CD14-positive monocyte (primary cell): ENCODE data around the gene CSF2. TPM values are rescaled to one million over a fixed set of nuclear protein-coding genes. Genes with fewer than 3 reads are reported as not detected.

ENCODE experiments used
- DNase-seq, 3 donors: peaks; one replicate each; pipeline ENCODE4 v3.0.0-alpha.2; 2011 to 2022
- H2AFZ ChIP-seq: 2 replicates; pipeline ENCODE4 v1.6.0; 2012; ENCODE audit warnings: mild to moderate bottlenecking, low read depth, low read length, inconsistent platforms; ENCODE audit not compliant: insufficient read depth, poor library complexity, severe bottlenecking
- H3K27ac ChIP-seq, 2 donors: 1 replicate in 1 of 2; 2 replicates in 1 of 2; pipeline ENCODE4 v1.5.1; 2012 to 2013; ENCODE audit warnings: low read length in 2 of 2, control low read depth in 1 of 2, inconsistent platforms in 1 of 2, low read depth in 1 of 2, mild to moderate bottlenecking in 1 of 2
- H3K27me3 ChIP-seq, 2 donors: one replicate each; pipeline versions ENCODE4 v1.6.0 to v1.6.1; 2011 to 2013; ENCODE audit warnings: low read length in 2 of 2; ENCODE audit not compliant: control insufficient read depth in 2 of 2, insufficient read depth in 2 of 2
- H3K36me3 ChIP-seq, 2 donors: replicated peaks in 1 of 2; 1 replicate in 1 of 2; 2 replicates in 1 of 2; pipeline versions ENCODE4 v1.5.1 to v1.6.1; 2012 to 2013; ENCODE audit warnings: low read length in 2 of 2, control low read depth in 1 of 2, inconsistent platforms in 1 of 2, mild to moderate bottlenecking in 1 of 2; ENCODE audit not compliant: insufficient read depth in 2 of 2, control insufficient read depth in 1 of 2
- H3K4me1 ChIP-seq, 2 donors: 1 replicate in 1 of 2; 2 replicates in 1 of 2; pipeline versions ENCODE4 v1.5.1 to v1.6.1; 2012 to 2013; ENCODE audit warnings: low read length in 2 of 2, control low read depth in 1 of 2, inconsistent platforms in 1 of 2, mild to moderate bottlenecking in 1 of 2, moderate library complexity in 1 of 2; ENCODE audit not compliant: insufficient read depth in 2 of 2, control insufficient read depth in 1 of 2
- H3K4me2 ChIP-seq: replicated peaks from 2 replicates; pipeline ENCODE3; 2012; ENCODE audit warnings: low read length, moderate library complexity, mild to moderate bottlenecking; ENCODE audit not compliant: poor library complexity, severe bottlenecking; ENCODE audit errors: extremely low read depth
- H3K4me3 ChIP-seq, 3 experiments: fragments of 200-600 bp in 1 of 3; sonication (generic) in 1 of 3; replicated peaks in 1 of 3; 1 replicate in 2 of 3; 2 replicates in 1 of 3; pipeline ENCODE4 v1.5.1; 2011 to 2013; ENCODE audit warnings: low read length in 3 of 3, mild to moderate bottlenecking in 3 of 3, control low read depth in 2 of 3, low read depth in 2 of 3, inconsistent platforms in 1 of 3, moderate library complexity in 1 of 3
- H3K79me2 ChIP-seq: 2 replicates; pipeline ENCODE4 v1.6.0; 2012; ENCODE audit warnings: mild to moderate bottlenecking, control low read depth, inconsistent platforms, low read length, moderate library complexity; ENCODE audit not compliant: insufficient read depth
- H3K9ac ChIP-seq: 2 replicates; pipeline ENCODE4 v1.6.0; 2017; ENCODE audit warnings: low read length, mild to moderate bottlenecking; ENCODE audit not compliant: insufficient read depth, poor library complexity, severe bottlenecking
- H3K9me3 ChIP-seq, 2 donors: replicated peaks in 1 of 2; 1 replicate in 1 of 2; 2 replicates in 1 of 2; pipeline versions ENCODE4 v1.5.1 to v1.6.1; 2012 to 2013; ENCODE audit warnings: low read length in 2 of 2, control low read depth in 1 of 2; ENCODE audit not compliant: control insufficient read depth in 1 of 2, insufficient read depth in 1 of 2
- H4K20me1 ChIP-seq: 2 replicates; pipeline ENCODE4 v1.6.0; 2012; ENCODE audit warnings: mild to moderate bottlenecking, low read length, control low read depth, moderate library complexity; ENCODE audit not compliant: insufficient read depth
- H3K27ac Mint-ChIP-seq, 7 donors: one replicate each; pipeline ENCODE4 v1.8.0; 2020; ENCODE audit warnings: mild to moderate bottlenecking in 7 of 7, mixed read lengths in 7 of 7, moderate library complexity in 6 of 7, inconsistent platforms in 2 of 7
- H3K27me3 Mint-ChIP-seq, 3 donors: one replicate each; pipeline ENCODE4 v1.8.0; 2021 to 2022; ENCODE audit warnings: low read depth in 3 of 3, mild to moderate bottlenecking in 3 of 3, mixed read lengths in 3 of 3, moderate library complexity in 3 of 3, inconsistent platforms in 1 of 3
- H3K36me3 Mint-ChIP-seq, 2 donors: one replicate each; pipeline ENCODE4 v1.8.0; 2020; ENCODE audit warnings: mixed read lengths in 2 of 2, inconsistent platforms in 1 of 2, mild to moderate bottlenecking in 1 of 2
- H3K4me1 Mint-ChIP-seq: one replicate; pipeline ENCODE4 v1.8.0; 2020; ENCODE audit warnings: mild to moderate bottlenecking, mixed read lengths
- H3K4me3 Mint-ChIP-seq, 2 donors: one replicate each; pipeline ENCODE4 v1.8.0; 2020; ENCODE audit warnings: mild to moderate bottlenecking in 2 of 2, mixed read lengths in 2 of 2, moderate library complexity in 1 of 2
- H3K9me3 Mint-ChIP-seq, 7 donors: one replicate each; pipeline ENCODE4 v1.8.0; 2020 to 2022; ENCODE audit warnings: mixed read lengths in 7 of 7, mild to moderate bottlenecking in 6 of 7, moderate library complexity in 6 of 7, inconsistent platforms in 2 of 7
- WGBS: methylation state at CpG from one replicate; pipeline ENCODE4 v1.1.5; 2013; ENCODE audit warnings: missing lambda C conversion rate; ENCODE audit not compliant: insufficient coverage; 5-methylcytosine and 5-hydroxymethylcytosine counted together
- intact Hi-C, 2 donors: fragments of 100-400 bp; cut with micrococcal nuclease; formaldehyde crosslinking; loops; one replicate each; pipeline versions ENCODE4 v1.15.0 to v1.15.1; 2023
- polyA plus RNA-seq, 3 donors: library from polyadenylated mRNA; depleted of rRNA in 1 of 3; unstranded in 2 of 3; stranded (reverse) in 1 of 3; fragments of 300-500 nt in 2 of 3; fragments of >200 nt in 1 of 3; fragmentation: Illumina TruSeq in 2 of 3; gene quantifications; 1 replicate in 2 of 3; 2 replicates in 1 of 3; pipeline ENCODE4 v1.2.3, GENCODE V29; 2012 to 2021
- TF ChIP-seq, protein P1 (sequence below): fragments of 200-600 bp; IDR thresholded peaks from one replicate; pipeline ENCODE4 v1.8.0; 2022; ENCODE audit warnings: antibody characterized with exemption, mild to moderate bottlenecking

Gene CSF2
- polyA plus RNA-seq, 3 donors = not detected

GRCh38 chr5:132095077-132095410 is 21.5 kb downstream of the CSF2 start:
- no peaks in the 10 kb centered on the region for H3K36me3 ChIP-seq
- no peak overlapping the region for H3K9ac ChIP-seq
- intact Hi-C loops = no loop called here
- no peaks in the 10 kb centered on the region for H4K20me1 ChIP-seq
- Mint-ChIP-seq H3K4me3 (no peak overlapping the region), H3K27me3 (peaks cover 13 to 29% (median 13%) of the 10 kb centered on the region in 3 donors), H3K9me3 (peaks cover 0 to 4% (median 0%) of the 10 kb centered on the region in 7 donors), H3K36me3 (peaks cover 0 to 5% of the 10 kb centered on the region in 2 donors), H3K27ac (peak overlapping the region in 1 of 7 donors; percentile 51), H3K4me1 (peaks cover 22% of the 10 kb centered on the region)
- no peak overlapping the region for H2AFZ ChIP-seq
- H3K79me2 ChIP-seq = no peaks in the 10 kb centered on the region
- H3K4me2 ChIP-seq = no peak overlapping the region
- no peak overlapping the region for H3K27ac ChIP-seq
- no peaks in the 10 kb centered on the region for H3K9me3 ChIP-seq
- peaks cover 0 to 2% of the 10 kb centered on the region in 2 donors for H3K27me3 ChIP-seq
- H3K4me3 ChIP-seq = no peak overlapping the region
- WGBS = no CpG with 5 or more reads among the region's 2 CpGs
- no peak for DNase-seq
- TF ChIP-seq, protein P1, sequence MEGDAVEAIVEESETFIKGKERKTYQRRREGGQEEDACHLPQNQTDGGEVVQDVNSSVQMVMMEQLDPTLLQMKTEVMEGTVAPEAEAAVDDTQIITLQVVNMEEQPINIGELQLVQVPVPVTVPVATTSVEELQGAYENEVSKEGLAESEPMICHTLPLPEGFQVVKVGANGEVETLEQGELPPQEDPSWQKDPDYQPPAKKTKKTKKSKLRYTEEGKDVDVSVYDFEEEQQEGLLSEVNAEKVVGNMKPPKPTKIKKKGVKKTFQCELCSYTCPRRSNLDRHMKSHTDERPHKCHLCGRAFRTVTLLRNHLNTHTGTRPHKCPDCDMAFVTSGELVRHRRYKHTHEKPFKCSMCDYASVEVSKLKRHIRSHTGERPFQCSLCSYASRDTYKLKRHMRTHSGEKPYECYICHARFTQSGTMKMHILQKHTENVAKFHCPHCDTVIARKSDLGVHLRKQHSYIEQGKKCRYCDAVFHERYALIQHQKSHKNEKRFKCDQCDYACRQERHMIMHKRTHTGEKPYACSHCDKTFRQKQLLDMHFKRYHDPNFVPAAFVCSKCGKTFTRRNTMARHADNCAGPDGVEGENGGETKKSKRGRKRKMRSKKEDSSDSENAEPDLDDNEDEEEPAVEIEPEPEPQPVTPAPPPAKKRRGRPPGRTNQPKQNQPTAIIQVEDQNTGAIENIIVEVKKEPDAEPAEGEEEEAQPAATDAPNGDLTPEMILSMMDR = no peak
- H3K4me1 ChIP-seq = no peaks in the 10 kb centered on the region

GRCh38 chr5:132095424-132095972 is 21.9 kb downstream of the CSF2 start:
- no peak overlapping the region for H3K4me3 Mint-ChIP-seq
- peaks cover 0 to 4% (median 0%) of the 10 kb centered on the region in 7 donors for H3K9me3 Mint-ChIP-seq
- H3K27ac Mint-ChIP-seq = no peak overlapping the region
- H3K36me3 Mint-ChIP-seq = peaks cover 0 to 6% of the 10 kb centered on the region in 2 donors
- peaks cover 0 to 2% of the 10 kb centered on the region in 2 donors for H3K27me3 ChIP-seq
- H3K36me3 ChIP-seq = no peaks in the 10 kb centered on the region
- H3K27ac ChIP-seq = no peak overlapping the region
- H2AFZ ChIP-seq = no peak overlapping the region
- H4K20me1 ChIP-seq = no peaks in the 10 kb centered on the region
- peaks cover 0 to 3% of the 10 kb centered on the region in 2 donors for H3K4me1 ChIP-seq
- no peaks in the 10 kb centered on the region for H3K79me2 ChIP-seq
- 26% methylated on average over 5 of the region's 6 CpGs for WGBS
- no peak overlapping the region for H3K9ac ChIP-seq
- H3K9me3 ChIP-seq = no peaks in the 10 kb centered on the region
- peaks cover 26% of the 10 kb centered on the region for H3K4me1 Mint-ChIP-seq
- intact Hi-C loops = no loop called here
- no peak overlapping the region for H3K4me3 ChIP-seq
- H3K4me2 ChIP-seq = no peak overlapping the region
- H3K27me3 Mint-ChIP-seq = peaks cover 13 to 29% (median 13%) of the 10 kb centered on the region in 3 donors
- DNase-seq = no peak
- TF ChIP-seq, protein P1 = no peak
